BJ (cell line): Measurements from ENCODE around the gene ADAM19. TPM values are rescaled to one million over a fixed set of nuclear protein-coding genes. Genes with fewer than 3 reads are reported as not detected.

Source experiments
- CTCF ChIA-PET: fragments of 350-600 bp; formaldehyde crosslinking; extraction: SDS; loops from one replicate; lab custom pipeline; 2021; ENCODE audit warnings: antibody characterized with exemption, inconsistent platforms; lab: Yijun Ruan, JAX
- POLR2A ChIA-PET: fragments of 300-600 bp; sonication (Branson Sonifier 250); formaldehyde crosslinking; extraction: SDS; loops from one replicate; lab custom pipeline; 2021; ENCODE audit warnings: antibody characterized with exemption; lab: Charles Lee
- DNase-seq: peaks from one replicate; pipeline ENCODE4 v3.0.0-alpha.2; 2011; ENCODE audit warnings: low read depth
- H3K27me3 ChIP-seq: 2 replicates; pipeline ENCODE4 v1.6.0; 2011; ENCODE audit warnings: low read length; ENCODE audit not compliant: control insufficient read depth, insufficient read depth
- H3K36me3 ChIP-seq: 2 replicates; pipeline ENCODE4 v1.5.1; 2011; ENCODE audit warnings: low read length; ENCODE audit not compliant: control insufficient read depth, insufficient read depth
- H3K4me3 ChIP-seq: 2 replicates; pipeline ENCODE4 v1.5.1; 2011; ENCODE audit warnings: low read depth, mild to moderate bottlenecking, control low read depth, low read length
- polyA plus RNA-seq: library from polyadenylated mRNA; depleted of rRNA; stranded (reverse); fragments of >200 nt; gene quantifications from 2 replicates; pipeline ENCODE4 v1.2.3, GENCODE V29; 2011
- TF ChIP-seq, protein P1 (sequence below): IDR thresholded peaks from 2 replicates; pipeline ENCODE4 v1.5.1; 2011; ENCODE audit warnings: low read depth, mild to moderate bottlenecking, control low read depth, inconsistent platforms, low read length, moderate library complexity; ENCODE audit not compliant: insufficient read depth

ADAM19 gene
- polyA plus RNA-seq, 1 experiment, result 68.3 TPM

DNA sequence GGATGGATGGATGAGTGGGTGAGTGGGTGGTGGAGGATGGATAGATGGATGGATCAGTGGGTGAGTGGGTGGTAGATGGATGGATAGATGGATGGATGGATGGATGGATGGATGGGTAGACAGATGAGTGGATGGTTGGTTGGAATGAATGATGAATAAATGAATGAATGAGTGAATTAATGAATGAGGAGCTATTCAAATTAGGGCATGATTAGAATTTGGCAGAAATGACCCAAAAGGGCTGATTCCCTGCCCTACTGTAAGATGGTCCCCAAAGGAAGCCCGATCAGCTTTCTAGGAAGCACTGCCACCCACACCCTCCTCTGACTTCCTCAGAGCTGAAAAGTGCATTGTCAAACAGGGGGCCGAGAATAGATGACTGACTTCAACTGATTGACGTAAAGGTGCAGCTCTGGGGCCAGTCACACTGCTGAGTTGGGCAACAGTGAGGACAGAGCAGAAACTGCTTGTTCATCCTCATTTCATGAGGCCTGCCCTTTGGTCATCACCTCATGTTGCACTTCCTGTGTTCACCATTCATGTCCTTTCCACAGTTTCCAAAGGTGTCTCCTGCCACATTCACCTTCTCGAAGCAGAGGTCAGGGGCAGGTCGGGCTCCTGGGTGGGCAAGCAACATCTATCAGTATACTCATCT is 81.3 kb downstream of the ADAM19 start:
- TF ChIP-seq, protein P1, sequence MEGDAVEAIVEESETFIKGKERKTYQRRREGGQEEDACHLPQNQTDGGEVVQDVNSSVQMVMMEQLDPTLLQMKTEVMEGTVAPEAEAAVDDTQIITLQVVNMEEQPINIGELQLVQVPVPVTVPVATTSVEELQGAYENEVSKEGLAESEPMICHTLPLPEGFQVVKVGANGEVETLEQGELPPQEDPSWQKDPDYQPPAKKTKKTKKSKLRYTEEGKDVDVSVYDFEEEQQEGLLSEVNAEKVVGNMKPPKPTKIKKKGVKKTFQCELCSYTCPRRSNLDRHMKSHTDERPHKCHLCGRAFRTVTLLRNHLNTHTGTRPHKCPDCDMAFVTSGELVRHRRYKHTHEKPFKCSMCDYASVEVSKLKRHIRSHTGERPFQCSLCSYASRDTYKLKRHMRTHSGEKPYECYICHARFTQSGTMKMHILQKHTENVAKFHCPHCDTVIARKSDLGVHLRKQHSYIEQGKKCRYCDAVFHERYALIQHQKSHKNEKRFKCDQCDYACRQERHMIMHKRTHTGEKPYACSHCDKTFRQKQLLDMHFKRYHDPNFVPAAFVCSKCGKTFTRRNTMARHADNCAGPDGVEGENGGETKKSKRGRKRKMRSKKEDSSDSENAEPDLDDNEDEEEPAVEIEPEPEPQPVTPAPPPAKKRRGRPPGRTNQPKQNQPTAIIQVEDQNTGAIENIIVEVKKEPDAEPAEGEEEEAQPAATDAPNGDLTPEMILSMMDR, result no peak
- ChIA-PET CTCF (no interaction called here), POLR2A (no interaction called here)
- no peaks in the 10 kb centered on the region for H3K27me3 ChIP-seq
- peaks cover 25% of the 10 kb centered on the region for H3K36me3 ChIP-seq
- no peak overlapping the region for H3K4me3 ChIP-seq
- no peak for DNase-seq

DNA sequence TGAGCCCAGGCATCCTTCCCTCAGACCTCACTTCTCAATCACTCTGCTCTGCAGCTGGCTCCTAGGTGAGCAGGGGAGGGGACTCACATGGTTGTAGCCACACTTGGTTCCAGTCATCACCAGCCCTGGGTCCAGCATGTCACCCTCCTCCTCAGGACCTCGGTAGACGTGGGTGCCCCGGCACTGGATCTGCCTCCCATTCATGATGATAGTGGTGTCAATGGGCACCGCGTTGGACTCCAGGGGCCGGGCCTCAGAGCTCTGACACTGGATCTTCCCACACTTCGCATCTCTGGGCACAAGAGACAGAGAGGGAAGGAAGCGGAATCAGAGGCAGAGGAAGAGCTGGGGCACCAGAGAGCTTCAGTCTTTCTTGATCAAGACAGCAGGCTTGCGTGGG is 82.7 kb downstream of the ADAM19 start:
- Histone ChIP-seq H3K4me3 (no peak overlapping the region), H3K27me3 (no peaks in the 10 kb centered on the region), H3K36me3 (peaks cover 31% of the 10 kb centered on the region)
- POLR2A ChIA-PET, result no interaction called here
- CTCF ChIA-PET, result no interaction called here
- TF ChIP-seq, protein P1, result no peak
- DNase-seq, result no peak

DNA sequence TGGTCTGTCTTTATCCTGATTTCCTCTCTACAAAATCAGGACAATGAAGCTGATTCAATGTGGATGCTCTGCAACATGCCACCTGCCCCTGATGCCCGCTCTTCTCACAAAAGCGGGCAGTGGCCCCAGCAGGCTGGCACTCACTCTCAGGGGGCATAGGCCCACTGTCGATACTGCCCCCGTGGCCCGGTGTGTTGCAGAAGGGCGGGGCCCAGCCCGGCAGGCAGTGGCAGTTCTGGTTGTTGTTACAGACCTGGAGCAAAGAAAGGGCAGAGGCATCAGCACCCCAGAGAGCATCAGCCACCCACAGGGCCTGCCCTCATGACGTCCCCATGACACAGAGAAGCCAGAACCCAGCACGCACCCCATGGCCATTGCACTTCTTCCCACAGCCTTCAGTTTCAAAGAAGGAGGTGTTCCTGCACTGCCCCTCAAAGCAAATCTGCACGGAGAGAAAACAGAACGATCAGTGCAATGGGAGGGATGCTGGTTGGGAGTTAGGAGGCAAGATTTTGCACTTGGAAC is 84.0 kb downstream of the ADAM19 start:
- no peak for DNase-seq
- Histone ChIP-seq H3K36me3 (peaks cover 30% of the 10 kb centered on the region), H3K27me3 (no peaks in the 10 kb centered on the region), H3K4me3 (no peak overlapping the region)
- TF ChIP-seq, protein P1, result no peak
- CTCF ChIA-PET, result no interaction called here
- POLR2A ChIA-PET, result no interaction called here

DNA sequence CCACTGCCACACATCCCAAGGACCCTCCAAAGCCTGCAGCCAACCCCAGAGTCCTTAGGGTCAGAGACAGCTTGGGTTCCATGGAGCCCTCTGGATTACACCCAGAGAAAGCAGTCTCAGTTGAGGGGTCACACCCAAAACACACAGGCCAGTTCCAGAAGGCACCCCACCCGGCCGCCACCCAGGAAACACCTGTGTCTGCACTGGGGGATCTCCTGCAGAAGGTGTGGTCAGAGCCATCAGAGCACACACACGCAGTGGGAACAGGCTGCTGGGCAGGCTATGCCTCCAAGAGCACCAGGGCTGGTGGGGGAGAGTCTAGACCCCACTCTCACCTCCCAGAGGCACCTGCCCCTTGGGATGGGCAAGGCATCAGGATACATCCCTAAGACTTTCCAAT is 88.2 kb downstream of the ADAM19 start:
- no peak for DNase-seq
- TF ChIP-seq, protein P1, result no peak
- no peaks in the 10 kb centered on the region for H3K27me3 ChIP-seq
- POLR2A ChIA-PET, result no interaction called here
- no peak overlapping the region for H3K4me3 ChIP-seq
- H3K36me3 ChIP-seq, result peaks cover 31% of the 10 kb centered on the region
- CTCF ChIA-PET, result no interaction called here

- CTCF ChIA-PET, result no interaction called here
- Histone ChIP-seq H3K36me3 (peaks cover 31% of the 10 kb centered on the region), H3K27me3 (no peaks in the 10 kb centered on the region), H3K4me3 (no peak overlapping the region)
- POLR2A ChIA-PET, result no interaction called here
- TF ChIP-seq, protein P1, result no peak
- no peak for DNase-seq
These were observed 88.7 kb downstream of the ADAM19 start for GRCh38 chr5:157486861-157487260.
